ENCODE data around the gene PPIAL4G. TPM values are rescaled to one million over a fixed set of nuclear protein-coding genes. Genes with fewer than 3 reads are reported as not detected.
"Not testable (repeated sequence)": the region's sequence is repeated elsewhere in the genome, so short reads cannot be mapped to it uniquely, and the experiment has no call there.

The PPIAL4G gene
- total and polyA plus RNA-seq, 12 donors: under 0.01 to 0.06 TPM; not detected in 10

DNA sequence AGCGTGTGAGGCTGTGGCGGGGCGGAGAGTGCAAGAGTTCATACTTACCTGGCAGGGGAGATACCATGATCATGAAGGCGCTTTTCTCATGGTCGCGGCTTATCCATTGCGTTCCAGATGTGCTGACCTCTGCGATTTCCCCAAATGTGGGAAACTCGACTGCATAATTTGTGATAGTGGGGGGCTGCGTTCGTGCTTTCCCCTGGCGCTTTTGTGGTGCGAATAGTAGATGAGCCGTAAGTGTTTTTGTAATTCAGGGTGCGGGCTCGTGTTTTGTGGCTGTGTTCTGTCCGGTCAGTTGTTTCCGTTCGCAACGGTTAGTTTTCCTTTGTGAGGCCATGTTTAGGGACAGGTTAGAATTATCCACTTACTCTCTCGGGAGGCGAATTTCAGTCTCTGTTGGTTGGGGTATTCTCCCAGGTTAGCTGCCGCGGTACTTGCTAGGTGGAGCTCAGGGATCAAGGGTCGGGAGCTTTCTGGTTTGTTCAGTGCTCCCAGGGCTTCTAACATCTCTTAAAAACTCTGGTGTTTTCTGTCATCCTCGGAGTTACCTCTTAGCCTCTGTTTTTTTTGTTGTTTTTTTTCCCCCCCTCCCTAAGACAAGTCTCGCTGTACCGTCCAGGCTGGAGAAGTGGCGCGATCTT is 39.6 kb upstream of the PPIAL4G start:
- Histone ChIP-seq H3K4me3 (peak overlapping the region in 1 of 4 donors; percentile 57), H3K27ac (peak overlapping the region in 4 of 5 donors; percentile 31 to 85 (median 69))
- H3K27me3 ChIP-seq; H3K9me3 ChIP-seq (replicated peaks in 1 of 3); intact Hi-C loops (cut with DNase I); H3K4me1 ChIP-seq (replicated peaks in 1 of 2); H3K36me3 ChIP-seq (replicated peaks in 1 of 2): not testable (repeated sequence)
- WGBS, 4 donors: 0 to 1% (median 1%) methylated on average over 23 to 30 of the region's 30 CpGs
- TF ChIP-seq CTCF (IDR thresholded peaks at IDR 0.05) (peak in 1 of 6 experiments; percentile 10), POLR2A (IDR thresholded peaks at IDR 0.05) (peak; percentile 98 to 99)
- DNase-seq: peak; percentile 69 to 97 (median 89)

GRCh38 chr1:148522072-148522471 is 39.0 kb upstream of the PPIAL4G start:
- not testable (repeated sequence) for H3K9me3 ChIP-seq (replicated peaks in 1 of 3)

GRCh38 chr1:148514310-148514709 is 31.2 kb upstream of the PPIAL4G start:
- H3K9me3 ChIP-seq (replicated peaks in 1 of 3); H3K27ac ChIP-seq; DNase-seq; H3K4me1 ChIP-seq (replicated peaks in 1 of 2); H3K27me3 ChIP-seq; intact Hi-C loops (cut with DNase I); H3K36me3 ChIP-seq (replicated peaks in 1 of 2); H3K4me3 ChIP-seq: not testable (repeated sequence)
- WGBS, 4 donors: no CpG with 5 or more reads among the region's 3 CpGs

More at GRCh38 chr1:148522072-148522471, 39.0 kb upstream of the PPIAL4G start:
- peak overlapping the region in 2 of 5 donors; percentile 17 to 78 for H3K27ac ChIP-seq
- H3K4me3 ChIP-seq: peak overlapping the region in 1 of 4 donors; percentile 57
- H3K36me3 ChIP-seq (replicated peaks in 1 of 2); H3K4me1 ChIP-seq (replicated peaks in 1 of 2); intact Hi-C loops (cut with DNase I); H3K27me3 ChIP-seq: not testable (repeated sequence)
- 0 to 1% (median 0%) methylated on average over 4 to 17 of the region's 23 CpGs for WGBS, 4 donors
- DNase-seq: peak; percentile 78 to 93 (median 86)

- H3K9me3 ChIP-seq (replicated peaks in 1 of 3); H3K36me3 ChIP-seq (replicated peaks in 1 of 2); H3K27ac ChIP-seq; H3K4me1 ChIP-seq (replicated peaks in 1 of 2); intact Hi-C loops (cut with DNase I); H3K4me3 ChIP-seq; DNase-seq; H3K27me3 ChIP-seq: not testable (repeated sequence)
- 70 to 76% (median 72%) methylated on average over 2 to 9 of the region's 9 CpGs for WGBS, 4 donors
Measured at GRCh38 chr1:148512571-148513184, 29.6 kb upstream of the PPIAL4G start.

DNA sequence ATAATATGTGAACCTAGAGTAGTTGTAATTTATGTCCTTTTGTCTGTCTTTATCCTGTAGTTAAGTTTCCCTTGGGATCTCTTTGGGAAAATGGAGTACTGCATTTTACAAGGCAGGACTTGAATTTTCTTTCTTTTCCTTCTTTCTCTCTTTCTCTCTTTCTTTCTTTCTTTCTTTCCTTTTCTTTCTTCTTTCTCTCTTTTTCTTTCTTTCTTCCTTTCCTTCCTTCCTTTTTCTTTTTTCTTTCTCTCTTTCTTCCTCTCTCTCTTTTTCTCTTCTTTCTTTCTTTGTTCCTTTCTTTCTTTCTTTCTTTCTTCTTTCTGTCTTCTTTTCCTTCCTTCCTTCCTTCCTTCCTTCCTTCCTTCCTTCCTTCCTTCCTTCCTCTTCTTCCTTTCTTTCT is 10.8 kb upstream of the PPIAL4G start:
- H3K27me3 ChIP-seq; H3K4me1 ChIP-seq (replicated peaks in 1 of 2); H3K4me3 ChIP-seq; H3K27ac ChIP-seq; H3K9me3 ChIP-seq (replicated peaks in 1 of 3); DNase-seq; H3K36me3 ChIP-seq (replicated peaks in 1 of 2); intact Hi-C loops (cut with DNase I): not testable (repeated sequence)

GRCh38 chr1:148481134-148481533 is 2.0 kb downstream of the PPIAL4G start:
- intact Hi-C loops (cut with DNase I); H3K4me1 ChIP-seq (replicated peaks in 1 of 2); H3K27me3 ChIP-seq; H3K27ac ChIP-seq; H3K9me3 ChIP-seq (replicated peaks in 1 of 3); H3K36me3 ChIP-seq (replicated peaks in 1 of 2); H3K4me3 ChIP-seq: not testable (repeated sequence)
- peak in 1 of 7 donors; percentile 13 for DNase-seq
- WGBS, 4 donors: 53 to 73% methylated on average over 2 of the region's 4 CpGs; no CpG with 5 or more reads in 2 of the 4 donors

DNA sequence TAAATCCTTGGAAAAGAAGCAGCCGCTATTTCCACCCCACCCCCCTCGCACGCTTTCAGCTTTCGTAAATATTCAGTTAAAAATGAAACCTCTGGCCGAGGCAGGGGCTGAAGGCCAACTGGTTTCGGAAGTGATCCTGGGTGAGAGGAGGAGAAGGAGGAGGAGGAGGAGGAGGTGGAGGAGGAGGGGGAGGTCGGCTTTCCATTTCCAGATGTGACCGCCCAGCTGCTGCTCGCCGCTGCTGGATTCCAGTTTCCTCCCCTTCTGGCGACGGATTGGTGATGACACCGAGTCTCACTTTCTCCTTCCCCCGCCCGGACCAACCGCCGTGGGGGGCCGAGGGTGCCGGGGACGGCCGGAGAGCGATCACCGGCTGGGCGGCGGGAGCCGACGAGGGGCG is 23.4 kb downstream of the PPIAL4G start:
- H3K27ac ChIP-seq: peak overlapping the region in 2 of 5 donors; percentile 51 to 76
- whole genome bisulfite sequencing, 4 donors: 0% methylated on average over 1 to 9 of the region's 28 CpGs
- peak in 1 of 2 donors; percentile 19 for TF ChIP-seq POLR2A (IDR thresholded peaks at IDR 0.05)
- intact Hi-C loops (cut with DNase I); H3K36me3 ChIP-seq (replicated peaks in 1 of 2); H3K4me1 ChIP-seq (replicated peaks in 1 of 2); DNase-seq; H3K27me3 ChIP-seq; H3K9me3 ChIP-seq (replicated peaks in 1 of 3): not testable (repeated sequence)
- H3K4me3 ChIP-seq: peak overlapping the region in 2 of 4 donors; percentile 52 to 70

- Histone ChIP-seq H3K27ac (peak overlapping the region in 4 of 5 donors; percentile 37 to 76 (median 62)), H3K4me3 (peak overlapping the region in 3 of 4 donors; percentile 25 to 70 (median 52))
- peak; percentile 6 to 52 (median 19) for DNase-seq
- H3K27me3 ChIP-seq; H3K9me3 ChIP-seq (replicated peaks in 1 of 3); intact Hi-C loops (cut with DNase I); H3K4me1 ChIP-seq (replicated peaks in 1 of 2); H3K36me3 ChIP-seq (replicated peaks in 1 of 2): not testable (repeated sequence)
- 0 to 2% (median 1%) methylated on average over 2 to 51 of the region's 63 CpGs for WGBS, 4 donors
Measured at GRCh38 chr1:148458901-148459581, 24.1 kb downstream of the PPIAL4G start.

DNA sequence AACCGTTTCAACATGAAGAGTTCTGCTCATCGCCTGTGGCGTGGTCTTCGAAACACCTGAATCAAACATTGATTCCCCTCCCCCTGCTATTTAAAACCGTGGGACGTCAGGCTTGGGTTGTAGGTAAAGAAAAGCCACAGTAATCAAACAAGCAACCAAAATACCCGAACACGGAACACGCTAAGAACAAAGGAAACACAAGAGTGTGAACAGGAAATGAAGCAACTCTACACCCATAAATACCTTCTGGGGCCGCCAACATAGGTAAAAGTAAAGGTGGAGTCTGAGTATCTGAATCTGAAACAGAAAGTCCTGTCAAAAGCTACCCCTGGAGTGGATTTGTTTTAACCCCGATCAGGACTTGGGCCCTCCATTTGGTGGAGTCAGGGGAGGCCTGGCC is 24.7 kb downstream of the PPIAL4G start:
- H3K36me3 ChIP-seq (replicated peaks in 1 of 2); intact Hi-C loops (cut with DNase I); H3K4me1 ChIP-seq (replicated peaks in 1 of 2); H3K27me3 ChIP-seq; H3K9me3 ChIP-seq (replicated peaks in 1 of 3); DNase-seq: not testable (repeated sequence)
- H3K27ac ChIP-seq: peak overlapping the region in 1 of 5 donors; percentile 76
- peak overlapping the region in 1 of 4 donors; percentile 52 for H3K4me3 ChIP-seq
- WGBS, 4 donors: 0 to 7% (median 3%) methylated on average over 9 to 11 of the region's 11 CpGs

GRCh38 chr1:148452845-148453244 is 30.3 kb downstream of the PPIAL4G start:
- H3K9me3 ChIP-seq (replicated peaks in 1 of 3); DNase-seq; intact Hi-C loops (cut with DNase I); H3K27ac ChIP-seq; H3K27me3 ChIP-seq; H3K36me3 ChIP-seq (replicated peaks in 1 of 2); H3K4me1 ChIP-seq (replicated peaks in 1 of 2); H3K4me3 ChIP-seq: not testable (repeated sequence)
- WGBS, 4 donors: 88 to 98% (median 92%) methylated on average over 2 of the region's 2 CpGs

Data from adrenal gland (tissue), 12 donors.